Psoas muscle (tissue), 8 donors: ENCODE measurements around the gene ELAVL2. TPM values are rescaled to one million over a fixed set of nuclear protein-coding genes. Genes with fewer than 3 reads are reported as not detected.
"Not testable (repeated sequence)": the region's sequence is repeated elsewhere in the genome, so short reads cannot be mapped to it uniquely, and the experiment has no call there.

Source experiments
- ATAC-seq, 4 donors: fragments of 200-7000 bp; cut with Tn5 transposase; one replicate each; pipeline ENCODE4 v1.9.1; 2020; ENCODE audit warnings: moderate library complexity in 3 of 4, mild to moderate bottlenecking in 2 of 4
- DNase-seq, 2 donors: peaks; one replicate each; pipeline ENCODE4 v3.0.0-alpha.2; 2020
- H3K27ac ChIP-seq: fragments of 200-600 bp; one replicate; pipeline ENCODE4 v1.8.0; 2022
- H3K27me3 ChIP-seq, 3 donors: fragments of 200-600 bp in 1 of 3; one replicate each; pipeline versions ENCODE4 v1.6.1 to v1.8.0; 2013 to 2022; ENCODE audit warnings: low read length in 2 of 3, mild to moderate bottlenecking in 2 of 3, moderate library complexity in 1 of 3; ENCODE audit not compliant: insufficient read depth in 3 of 3
- H3K36me3 ChIP-seq, 2 donors: fragments of 200-600 bp in 1 of 2; one replicate each; pipeline versions ENCODE4 v1.6.1 to v1.8.0; 2013 to 2022; ENCODE audit warnings: low read depth in 1 of 2, mild to moderate bottlenecking in 1 of 2, moderate library complexity in 1 of 2; ENCODE audit not compliant: insufficient read depth in 1 of 2
- H3K4me1 ChIP-seq: fragments of 200-600 bp; one replicate; pipeline ENCODE4 v1.8.0; 2022
- H3K4me3 ChIP-seq: fragments of 200-600 bp; one replicate; pipeline ENCODE4 v1.8.0; 2022; ENCODE audit warnings: mild to moderate bottlenecking
- H3K9me3 ChIP-seq: fragments of 200-600 bp; one replicate; pipeline ENCODE4 v1.8.0; 2022
- CTCF ChIP-seq: fragments of 200-600 bp; IDR thresholded peaks from one replicate; pipeline ENCODE4 v1.8.0; 2022; ENCODE audit warnings: antibody characterized with exemption
- WGBS, 3 donors: extraction: QIAGEN DNeasy Blood & Tissue Kit; methylation state at CpG; one replicate each; pipeline versions ENCODE4 v1.1.6 to v1.1.7; 2013; 5-methylcytosine and 5-hydroxymethylcytosine counted together
- intact Hi-C, 2 donors: fragments of 100-400 bp; cut with DNase I; formaldehyde crosslinking; loops; one replicate each; pipeline versions ENCODE4 v1.11.0 to v1.14.2; 2022
- polyA plus RNA-seq, 3 donors: library from polyadenylated mRNA; stranded (reverse); fragments of 200-250 nt; gene quantifications; one replicate each; pipeline ENCODE4 v1.2.3, GENCODE V29; 2013
- total RNA-seq, 4 donors: library from RNA; stranded (reverse); fragmentation: NEBNext Ultra II Directional in 2 of 4; extraction: Animal tissue kit (Norgen Biotek cat#: 25700) in 2 of 4; gene quantifications; one replicate each; pipeline versions ENCODE4 v1.2.1 to v1.2.4, GENCODE V29; 2021 to 2023
- donor health status: healthy with polysubstance abuse.
- donor health status: DM: no; HTN: no; CAD: no; lungs with moderate emphysema.
- donor health status: Bipolar disorder and iron deficiency.
- donor health status: healthy.
- donor health status: DM: yes; HTN: yes; CAD: no.
- donor health status: DM: no; HTN: no; CAD: no.
- donor health status: DM: no; HTN: no; CAD: no.
- donor health status: DM: yes; HTN: yes; CAD: no.

Gene ELAVL2
- total and polyA plus RNA-seq, 7 donors = 0.03 to 0.32 (median 0.04) TPM; not detected in 4

- Histone ChIP-seq H3K9me3 (no peaks in the 10 kb centered on the region), H3K27me3 (no peaks in the 10 kb centered on the region), H3K36me3 (no peaks in the 10 kb centered on the region), H3K4me3 (no peak overlapping the region), H3K4me1 (no peaks in the 10 kb centered on the region), H3K27ac (no peak overlapping the region)
- ATAC-seq (no peak), DNase-seq (no peak)
- TF ChIP-seq CTCF = no peak
- WGBS, 3 donors = 70 to 82% (median 71%) methylated on average over 2 of the region's 2 CpGs
- intact Hi-C loops = no loop called here
These were observed 95.7 kb downstream of the ELAVL2 start for GRCh38 chr9:23730364-23730763.

GRCh38 chr9:23728736-23729135 is 97.3 kb downstream of the ELAVL2 start:
- ATAC-seq = no peak
- DNase-seq = no peak
- Histone ChIP-seq H3K4me1 (no peaks in the 10 kb centered on the region), H3K9me3 (no peaks in the 10 kb centered on the region), H3K36me3 (no peaks in the 10 kb centered on the region), H3K27me3 (no peaks in the 10 kb centered on the region), H3K27ac (no peak overlapping the region), H3K4me3 (no peak overlapping the region)
- intact Hi-C loops = no loop called here
- 48 to 64% (median 61%) methylated on average over 2 of the region's 2 CpGs for WGBS, 3 donors
- TF ChIP-seq CTCF = no peak

- no peaks in the 10 kb centered on the region for H3K36me3 ChIP-seq
- no peak for DNase-seq
These were observed 100.6 kb downstream of the ELAVL2 start for GRCh38 chr9:23725279-23725946.

GRCh38 chr9:23723672-23724071 is 102.4 kb downstream of the ELAVL2 start:
- ATAC-seq (no peak), DNase-seq (no peak)
- intact Hi-C loops = loop anchor here in 1 of 2 donors (1.0 kb wide), 1 partner anchor 26 kb away; no protein-coding TSS in a partner anchor
- no peak for TF ChIP-seq CTCF
- Histone ChIP-seq H3K9me3 (no peaks in the 10 kb centered on the region), H3K4me1 (no peaks in the 10 kb centered on the region), H3K4me3 (no peak overlapping the region), H3K36me3 (no peaks in the 10 kb centered on the region), H3K27me3 (no peaks in the 10 kb centered on the region), H3K27ac (no peak overlapping the region)
- WGBS, 3 donors = 93 to 95% (median 94%) methylated on average over 2 of the region's 2 CpGs

More at GRCh38 chr9:23725279-23725946, 100.6 kb downstream of the ELAVL2 start:
- intact Hi-C loops = no loop called here
- no peaks in the 10 kb centered on the region for H3K9me3 ChIP-seq
- no peaks in the 10 kb centered on the region for H3K4me1 ChIP-seq
- no peak for TF ChIP-seq CTCF
- no peak overlapping the region for H3K27ac ChIP-seq
- H3K27me3 ChIP-seq = no peaks in the 10 kb centered on the region
- no peak for ATAC-seq
- no peak overlapping the region for H3K4me3 ChIP-seq
- 86 to 88% (median 87%) methylated on average over 6 of the region's 6 CpGs for WGBS, 3 donors

GRCh38 chr9:23723048-23723447 is 103.0 kb downstream of the ELAVL2 start:
- DNase-seq, H3K9me3 ChIP-seq, H3K4me3 ChIP-seq, H3K4me1 ChIP-seq, intact Hi-C loops, H3K27me3 ChIP-seq, H3K27ac ChIP-seq, ATAC-seq, H3K36me3 ChIP-seq: not testable (repeated sequence)
- WGBS, 3 donors = 90 to 96% (median 96%) methylated on average over 3 to 4 of the region's 4 CpGs
